A549 (cell line): ENCODE measurements around the gene SPATA46. TPM values are rescaled to one million over a fixed set of nuclear protein-coding genes. Genes with fewer than 3 reads are reported as not detected.

Experiments used
- ATAC-seq, 2 experiments: fragments of 200-7000 bp in 1 of 2; fragments of >200 bp in 1 of 2; cut with Nextera tagmentation in 1 of 2; cut with Tn5 transposase in 1 of 2; 3 replicates each; pipeline versions ENCODE4 v1.8.0 to v1.9.1; 2018 to 2020; ENCODE audit warnings: mild to moderate bottlenecking in 1 of 2, moderate library complexity in 1 of 2
- CTCF ChIA-PET: fragments of 300-600 bp; sonication (Branson Sonifier 250); formaldehyde crosslinking; extraction: SDS; loops from one replicate; lab custom pipeline; 2021; ENCODE audit warnings: antibody characterized with exemption, inconsistent platforms; lab: Yijun Ruan, JAX
- POLR2A ChIA-PET: fragments of 350-600 bp; formaldehyde crosslinking; extraction: SDS; loops from one replicate; lab custom pipeline; 2021; ENCODE audit warnings: antibody characterized with exemption, inconsistent platforms; lab: Yijun Ruan, JAX
- DNase-seq, 2 experiments: peaks; one replicate each; pipeline versions ENCODE4 v3.0.0 to v3.0.0-alpha.2; 2011 to 2016; ENCODE audit warnings: low read depth in 1 of 2, low spot score in 1 of 2
- FAIRE-seq: peaks from 2 replicates; lab custom pipeline; 2011; peaks lifted over from hg19 to GRCh38; lab: Jason Lieb, UNC
- H3K27ac ChIP-seq, 2 experiments: fragments of >200 bp; sonication (Bioruptor Twin); formaldehyde crosslinking; 3 replicates each; pipeline ENCODE4 v1.5.1; 2016 to 2017
- H3K4me1 ChIP-seq: fragments of >200 bp; sonication (Bioruptor Twin); formaldehyde crosslinking; 3 replicates; pipeline ENCODE4 v1.6.1; 2016
- H3K4me2 ChIP-seq: fragments of >200 bp; sonication (Bioruptor Twin); formaldehyde crosslinking; 3 replicates; pipeline ENCODE4 v1.6.1; 2016
- H3K4me3 ChIP-seq: fragments of >200 bp; sonication (Bioruptor Twin); formaldehyde crosslinking; 3 replicates; pipeline ENCODE4 v1.5.1; 2016
- H3K9me3 ChIP-seq: fragments of >200 bp; sonication (Bioruptor Twin); formaldehyde crosslinking; 3 replicates; pipeline ENCODE4 v1.6.1; 2016
- BCL3 ChIP-seq: fragments of >200 bp; sonication (Bioruptor Twin); formaldehyde crosslinking; IDR thresholded peaks from 3 replicates; pipeline ENCODE4 v1.6.1; 2016
- BHLHE40 ChIP-seq: IDR thresholded peaks from 2 replicates; pipeline ENCODE4 v1.6.1; 2012; ENCODE audit warnings: low read depth, low read length, inconsistent platforms
- CHD2 ChIP-seq: fragments of 150-350 bp; IDR thresholded peaks from 2 replicates; pipeline ENCODE4 v1.6.1; 2014; ENCODE audit warnings: low read length; ENCODE audit not compliant: partially characterized antibody
- E2F6 ChIP-seq: IDR thresholded peaks from 2 replicates; pipeline ENCODE4 v1.6.1; 2012; ENCODE audit warnings: low read depth, borderline replicate concordance
- FOSB ChIP-seq: fragments of 250-450 bp; sonication (Bioruptor Pico); IDR thresholded peaks from 2 replicates; pipeline ENCODE4 v1.5.0; 2020; ENCODE audit warnings: mild to moderate bottlenecking, moderate library complexity
- HDAC2 ChIP-seq: fragments of 200-600 bp; sonication (generic); IDR thresholded peaks from 2 replicates; pipeline ENCODE4 v1.6.1; 2016
- HES2 ChIP-seq: fragments of >200 bp; sonication (Bioruptor Twin); formaldehyde crosslinking; IDR thresholded peaks from 2 replicates; pipeline ENCODE4 v1.6.1; 2016
- HEYL ChIP-seq: fragments of 250-450 bp; sonication (Bioruptor Pico); IDR thresholded peaks from 2 replicates; pipeline ENCODE4 v1.8.0; 2021; ENCODE audit warnings: mild to moderate bottlenecking, moderate library complexity
- HMGXB4 ChIP-seq: fragments of 250-450 bp; sonication (Bioruptor Pico); IDR thresholded peaks from 2 replicates; pipeline ENCODE4 v1.5.0; 2021; ENCODE audit warnings: mild to moderate bottlenecking, moderate library complexity, borderline replicate concordance
- HOXA7 ChIP-seq: fragments of 250-450 bp; sonication (Bioruptor Pico); IDR thresholded peaks from 2 replicates; pipeline ENCODE4 v1.5.0; 2020; ENCODE audit warnings: mild to moderate bottlenecking, moderate library complexity
- JUNB ChIP-seq: fragments of >200 bp; sonication (Bioruptor Twin); formaldehyde crosslinking; IDR thresholded peaks from 2 replicates; pipeline ENCODE4 v1.6.1; 2016
- MAFK ChIP-seq: fragments of 450-650 bp; IDR thresholded peaks from 2 replicates; pipeline ENCODE4 v1.6.1; 2014; ENCODE audit not compliant: partially characterized antibody
- MAX ChIP-seq: IDR thresholded peaks from 2 replicates; pipeline ENCODE4 v1.6.1; 2012
- MYC ChIP-seq: IDR thresholded peaks from 2 replicates; pipeline ENCODE4 v1.6.1; 2012; ENCODE audit warnings: mild to moderate bottlenecking, inconsistent platforms, low read length, improper control_type of control experiment, borderline replicate concordance
- NPAS2 ChIP-seq: fragments of 250-450 bp; sonication (Bioruptor Pico); IDR thresholded peaks from 2 replicates; pipeline ENCODE4 v1.8.0; 2022; ENCODE audit warnings: mild to moderate bottlenecking, moderate library complexity, borderline replicate concordance
- NR3C1 ChIP-seq: fragments of >200 bp; sonication (Bioruptor Twin); formaldehyde crosslinking; IDR thresholded peaks from 3 replicates; pipeline ENCODE4 v1.6.1; 2017
- POLR2AphosphoS2 ChIP-seq: conservative IDR thresholded peaks from 2 replicates; pipeline ENCODE4 v1.6.1; 2012; ENCODE audit warnings: low read length, improper control_type of control experiment, inconsistent platforms
- RFX5 ChIP-seq: fragments of 450-650 bp; IDR thresholded peaks from 2 replicates; pipeline ENCODE4 v1.7.1; 2014; ENCODE audit warnings: antibody characterized with exemption, mild to moderate bottlenecking, moderate library complexity
- SREBF2 ChIP-seq: fragments of 450-650 bp; IDR thresholded peaks from 2 replicates; pipeline ENCODE4 v1.6.1; 2014; ENCODE audit warnings: mild to moderate bottlenecking, moderate library complexity
- TFCP2L1 ChIP-seq: fragments of 250-450 bp; sonication (Bioruptor Pico); IDR thresholded peaks from 2 replicates; pipeline ENCODE4 v1.5.0; 2021; ENCODE audit warnings: mild to moderate bottlenecking
- ZSCAN20 ChIP-seq: fragments of 250-450 bp; sonication (Bioruptor Pico); IDR thresholded peaks from 2 replicates; pipeline ENCODE4 v1.8.0; 2022; ENCODE audit warnings: mild to moderate bottlenecking, moderate library complexity
- WGBS: methylation state at CpG from one replicate; pipeline ENCODE4 v1.1.6; 2017; ENCODE audit errors: missing lambda C conversion rate; 5-methylcytosine and 5-hydroxymethylcytosine counted together
- polyA plus RNA-seq, 4 experiments: library from polyadenylated mRNA; depleted of rRNA in 3 of 4; stranded (reverse); fragments of >200 nt; fragmentation: RNase III in 1 of 4; extraction: RNeasy Plus Mini Kit Qiagen cat#74134 plus additional on column Dnase treatment in 1 of 4; gene quantifications; 2 replicates in 3 of 4; 3 replicates in 1 of 4; pipeline ENCODE4 v1.2.3, GENCODE V29; 2011 to 2017

The SPATA46 gene
- polyA plus RNA-seq, 2 of the 4 experiments (the other 2 are of a cell fraction): not detected

GRCh38 chr1:162372159-162373071, 4.2 kb downstream of the SPATA46 start (continued):
- no peak for TF ChIP-seq HES2
- no peak for TF ChIP-seq JUNB
- no peak for TF ChIP-seq HOXA7
- TF ChIP-seq BHLHE40: no peak
- no peak for TF ChIP-seq TFCP2L1
- TF ChIP-seq, all 56 proteins: peak for 0

GRCh38 chr1:162371611-162372010, 5.0 kb downstream of the SPATA46 start:
- ATAC-seq (no peak), DNase-seq (no peak), FAIRE-seq (no peak)
- H3K27ac ChIP-seq: no peak overlapping the region
- no peak overlapping the region for H3K4me3 ChIP-seq
- H3K4me2 ChIP-seq: no peak overlapping the region
- H3K9me3 ChIP-seq: no peaks in the 10 kb centered on the region
- WGBS: 71% methylated on average over 6 of the region's 6 CpGs
- TF ChIP-seq RFX5 (no peak), CHD2 (no peak), ZSCAN20 (no peak), MAX (no peak), NPAS2 (CRISPR knock-in tag) (no peak), SREBF2 (no peak), HMGXB4 (no peak), E2F6 (no peak), POLR2AphosphoS2 (no peak), HEYL (CRISPR knock-in tag) (no peak), MYC (no peak), HDAC2 (no peak), BCL3 (no peak), MAFK (no peak)
- peaks cover 10% of the 10 kb centered on the region; the same call in 1 of the 3 replicates for H3K4me1 ChIP-seq
- CTCF ChIA-PET: no interaction called here
- POLR2A ChIA-PET: no interaction called here

- ATAC-seq: no peak
- ChIA-PET CTCF (interaction anchor here (0.6 to 1.0 kb wide), 2 partner anchors 21 to 280 kb away, joined by 3 to 4 read pairs; no protein-coding TSS in a partner anchor), POLR2A (no interaction called here)
Observed at GRCh38 chr1:162370721-162371120, 5.9 kb downstream of the SPATA46 start.

More at GRCh38 chr1:162370721-162371120, 5.9 kb downstream of the SPATA46 start:
- no peak overlapping the region for H3K4me3 ChIP-seq
- no peak overlapping the region for H3K4me2 ChIP-seq
- no peaks in the 10 kb centered on the region for H3K9me3 ChIP-seq
- H3K4me1 ChIP-seq: peaks cover 10% of the 10 kb centered on the region; the same call in 1 of the 3 replicates
- WGBS: 48% methylated on average over 3 of the region's 3 CpGs
- TF ChIP-seq NR3C1 (no peak), FOSB (CRISPR knock-in tag) (no peak)
- TF ChIP-seq, all 56 proteins: peak for 0
- FAIRE-seq (no peak), DNase-seq (no peak)
- H3K27ac ChIP-seq: no peak overlapping the region
